WTC11 (cell line): ENCODE measurements around the gene ANKRD65.

Experiments
- CBFB ChIP-seq: sonication (generic); formaldehyde crosslinking; IDR thresholded peaks from 2 replicates; pipeline ENCODE4 v1.8.1; 2022; ENCODE audit warnings: mild to moderate bottlenecking, low read depth, missing genetic modification reagents
- CTCF ChIP-seq: fragments of 200-600 bp; IDR thresholded peaks from 2 replicates; pipeline ENCODE4 v1.8.0; 2022; ENCODE audit warnings: antibody characterized with exemption
- SP1 ChIP-seq: sonication (generic); formaldehyde crosslinking; conservative IDR thresholded peaks from 2 replicates; pipeline ENCODE4 v1.8.1; 2022; ENCODE audit warnings: missing genetic modification reagents
- TF ChIP-seq, protein P1 (sequence below): sonication (generic); formaldehyde crosslinking; IDR thresholded peaks from 2 replicates; pipeline ENCODE4 v1.8.0; 2022; ENCODE audit warnings: mild to moderate bottlenecking, missing genetic modification reagents
- TF ChIP-seq, protein P2 (sequence below): sonication (generic); formaldehyde crosslinking; IDR thresholded peaks from 2 replicates; pipeline ENCODE4 v1.8.0; 2022; ENCODE audit warnings: missing genetic modification reagents

DNA sequence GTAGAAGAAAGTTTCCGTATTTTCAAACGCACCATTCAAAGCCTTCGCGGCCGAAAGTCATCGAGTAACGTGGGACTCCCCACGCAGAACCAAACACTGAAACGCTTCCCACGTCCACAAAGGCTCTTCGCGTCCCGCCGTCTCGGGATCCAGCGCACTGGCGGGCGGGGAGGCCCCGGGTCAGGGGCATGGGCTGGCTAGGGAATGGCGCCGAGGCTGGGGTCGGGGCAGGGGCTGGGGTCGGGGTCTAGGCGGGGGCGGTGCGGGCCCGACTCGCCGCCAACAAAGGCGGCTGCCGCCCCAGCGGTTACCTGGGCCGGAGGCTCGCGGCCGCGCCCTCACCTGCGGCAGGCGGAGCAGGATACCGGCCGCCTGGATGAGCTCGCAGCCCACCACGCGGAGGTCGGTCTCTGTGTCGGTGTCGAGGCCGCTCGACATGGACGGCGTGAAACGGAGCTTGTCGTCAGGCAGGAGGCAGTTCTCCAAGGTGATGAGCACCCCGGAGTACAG is 22.3 kb downstream of the ANKRD65 start:
- TF ChIP-seq CTCF (no peak), CBFB (CRISPR knock-in tag) (no peak), SP1 (no peak)
- TF ChIP-seq, protein P1, sequence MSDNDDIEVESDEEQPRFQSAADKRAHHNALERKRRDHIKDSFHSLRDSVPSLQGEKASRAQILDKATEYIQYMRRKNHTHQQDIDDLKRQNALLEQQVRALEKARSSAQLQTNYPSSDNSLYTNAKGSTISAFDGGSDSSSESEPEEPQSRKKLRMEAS (CRISPR knock-in tag) = no peak
- TF ChIP-seq, protein P2, sequence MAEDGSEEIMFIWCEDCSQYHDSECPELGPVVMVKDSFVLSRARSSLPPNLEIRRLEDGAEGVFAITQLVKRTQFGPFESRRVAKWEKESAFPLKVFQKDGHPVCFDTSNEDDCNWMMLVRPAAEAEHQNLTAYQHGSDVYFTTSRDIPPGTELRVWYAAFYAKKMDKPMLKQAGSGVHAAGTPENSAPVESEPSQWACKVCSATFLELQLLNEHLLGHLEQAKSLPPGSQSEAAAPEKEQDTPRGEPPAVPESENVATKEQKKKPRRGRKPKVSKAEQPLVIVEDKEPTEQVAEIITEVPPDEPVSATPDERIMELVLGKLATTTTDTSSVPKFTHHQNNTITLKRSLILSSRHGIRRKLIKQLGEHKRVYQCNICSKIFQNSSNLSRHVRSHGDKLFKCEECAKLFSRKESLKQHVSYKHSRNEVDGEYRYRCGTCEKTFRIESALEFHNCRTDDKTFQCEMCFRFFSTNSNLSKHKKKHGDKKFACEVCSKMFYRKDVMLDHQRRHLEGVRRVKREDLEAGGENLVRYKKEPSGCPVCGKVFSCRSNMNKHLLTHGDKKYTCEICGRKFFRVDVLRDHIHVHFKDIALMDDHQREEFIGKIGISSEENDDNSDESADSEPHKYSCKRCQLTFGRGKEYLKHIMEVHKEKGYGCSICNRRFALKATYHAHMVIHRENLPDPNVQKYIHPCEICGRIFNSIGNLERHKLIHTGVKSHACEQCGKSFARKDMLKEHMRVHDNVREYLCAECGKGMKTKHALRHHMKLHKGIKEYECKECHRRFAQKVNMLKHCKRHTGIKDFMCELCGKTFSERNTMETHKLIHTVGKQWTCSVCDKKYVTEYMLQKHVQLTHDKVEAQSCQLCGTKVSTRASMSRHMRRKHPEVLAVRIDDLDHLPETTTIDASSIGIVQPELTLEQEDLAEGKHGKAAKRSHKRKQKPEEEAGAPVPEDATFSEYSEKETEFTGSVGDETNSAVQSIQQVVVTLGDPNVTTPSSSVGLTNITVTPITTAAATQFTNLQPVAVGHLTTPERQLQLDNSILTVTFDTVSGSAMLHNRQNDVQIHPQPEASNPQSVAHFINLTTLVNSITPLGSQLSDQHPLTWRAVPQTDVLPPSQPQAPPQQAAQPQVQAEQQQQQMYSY (CRISPR knock-in tag) = no peak
